Measurements from ENCODE around the gene THBS2. TPM values are rescaled to one million over a fixed set of nuclear protein-coding genes. Genes with fewer than 3 reads are reported as not detected.

The THBS2 gene
- total and polyA plus RNA-seq, 2 donors (not counting 3 experiments of a cell fraction or from before 2014, with no cell fraction given): 0.08 TPM; not detected in 1

GRCh38 chr6:169185692-169186485, 67.8 kb downstream of the THBS2 start:
- no peaks in the 10 kb centered on the region for H4K20me1 ChIP-seq (replicated peaks; ENCODE audit: control insufficient read depth, extremely low read depth, insufficient read depth, low read length)
- intact Hi-C loops (cut with micrococcal nuclease) (no loop called here), dilution Hi-C loops (cut with MboI; ENCODE audit: extremely low pct_ligation_motif_present, low sequenced_read_pairs) (no loop called here)
- H3K9me3 ChIP-seq (replicated peaks; ENCODE audit: control insufficient read depth, insufficient read depth, low read length): no peaks in the 10 kb centered on the region
- H3K9ac ChIP-seq (replicated peaks; ENCODE audit: extremely low read depth, insufficient read depth, low read length): no peak overlapping the region
- ChIA-PET CTCF (no interaction called here), POLR2A (no interaction called here)
- H2AFZ ChIP-seq (ENCODE audit: low read depth, low read length): no peak overlapping the region
- no peak overlapping the region for H3K4me3 ChIP-seq (replicated peaks in 1 of 3; ENCODE audit: insufficient read depth in 1 of 3, low read depth in 1 of 3, low read length in 3 of 3)
- H3K4me2 ChIP-seq (ENCODE audit: insufficient read depth, low read length): no peak overlapping the region
- H3K27ac ChIP-seq (ENCODE audit: insufficient read depth, low read depth, low read length): no peak overlapping the region
- H3K36me3 ChIP-seq (ENCODE audit: control insufficient read depth in 2 of 2, extremely low read depth in 1 of 2, insufficient read depth in 2 of 2, low read length in 2 of 2): no peaks in the 10 kb centered on the region
- H3K79me2 ChIP-seq (ENCODE audit: control insufficient read depth, insufficient read depth, low read length): no peaks in the 10 kb centered on the region
- no peaks in the 10 kb centered on the region for H3K9me1 ChIP-seq (replicated peaks; ENCODE audit: control insufficient read depth, extremely low read depth, insufficient read depth, low read length)
- no TSS peak for BruUV-seq (replicated peaks)
- no peaks in the 10 kb centered on the region for H3K4me1 ChIP-seq (ENCODE audit: control insufficient read depth, extremely low read depth, insufficient read depth, low read length)
- no peaks in the 10 kb centered on the region for H3K27me3 ChIP-seq (ENCODE audit: control insufficient read depth in 2 of 2, insufficient read depth in 2 of 2, low read length in 2 of 2)
- FAIRE-seq (no peak), DNase-seq (ENCODE audit: low read depth, low spot score) (no peak)
- TF ChIP-seq POLR2A (IDR thresholded peaks at IDR 0.05; ENCODE audit: low read depth, low read length) (no peak), FOS (IDR thresholded peaks at IDR 0.05; ENCODE audit: borderline replicate concordance, insufficient read depth, low read length) (no peak), POLR2AphosphoS5 (IDR thresholded peaks at IDR 0.05; ENCODE audit: insufficient read depth, low read depth, low read length) (no peak), GATA2 (IDR thresholded peaks at IDR 0.05; ENCODE audit: insufficient read depth, insufficient read length, low read depth, low read length) (no peak), EZH2 (IDR thresholded peaks at IDR 0.05; ENCODE audit: borderline replicate concordance, low read depth, low read length, severe bottlenecking) (no peak), JUN (IDR thresholded peaks at IDR 0.05; ENCODE audit: borderline replicate concordance, insufficient read depth, insufficient read length, low read depth) (no peak), MYC (IDR thresholded peaks at IDR 0.05; ENCODE audit: low read depth, low read length) (no peak)
- TF ChIP-seq, protein P1, sequence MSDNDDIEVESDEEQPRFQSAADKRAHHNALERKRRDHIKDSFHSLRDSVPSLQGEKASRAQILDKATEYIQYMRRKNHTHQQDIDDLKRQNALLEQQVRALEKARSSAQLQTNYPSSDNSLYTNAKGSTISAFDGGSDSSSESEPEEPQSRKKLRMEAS (IDR thresholded peaks at IDR 0.05; ENCODE audit: insufficient read depth, insufficient read length): no peak
- TF ChIP-seq, protein P2, sequence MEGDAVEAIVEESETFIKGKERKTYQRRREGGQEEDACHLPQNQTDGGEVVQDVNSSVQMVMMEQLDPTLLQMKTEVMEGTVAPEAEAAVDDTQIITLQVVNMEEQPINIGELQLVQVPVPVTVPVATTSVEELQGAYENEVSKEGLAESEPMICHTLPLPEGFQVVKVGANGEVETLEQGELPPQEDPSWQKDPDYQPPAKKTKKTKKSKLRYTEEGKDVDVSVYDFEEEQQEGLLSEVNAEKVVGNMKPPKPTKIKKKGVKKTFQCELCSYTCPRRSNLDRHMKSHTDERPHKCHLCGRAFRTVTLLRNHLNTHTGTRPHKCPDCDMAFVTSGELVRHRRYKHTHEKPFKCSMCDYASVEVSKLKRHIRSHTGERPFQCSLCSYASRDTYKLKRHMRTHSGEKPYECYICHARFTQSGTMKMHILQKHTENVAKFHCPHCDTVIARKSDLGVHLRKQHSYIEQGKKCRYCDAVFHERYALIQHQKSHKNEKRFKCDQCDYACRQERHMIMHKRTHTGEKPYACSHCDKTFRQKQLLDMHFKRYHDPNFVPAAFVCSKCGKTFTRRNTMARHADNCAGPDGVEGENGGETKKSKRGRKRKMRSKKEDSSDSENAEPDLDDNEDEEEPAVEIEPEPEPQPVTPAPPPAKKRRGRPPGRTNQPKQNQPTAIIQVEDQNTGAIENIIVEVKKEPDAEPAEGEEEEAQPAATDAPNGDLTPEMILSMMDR (IDR thresholded peaks at IDR 0.05; ENCODE audit: extremely low read depth in 1 of 2, insufficient read depth in 1 of 2, low read depth in 1 of 2, low read length in 2 of 2): no peak
